K562 (cell line): ENCODE results near the gene TMBIM4. TPM values are rescaled to one million over a fixed set of nuclear protein-coding genes. Genes with fewer than 3 reads are reported as not detected.

Experiments
- BCOR ChIP-seq: fragments of 450-650 bp; IDR thresholded peaks from 2 replicates; pipeline ENCODE4 v1.6.1; 2016
- CBX2 ChIP-seq: fragments of 200-600 bp; sonication (generic); IDR thresholded peaks from one replicate; pipeline ENCODE4 v1.6.1; 2012; ENCODE audit warnings: mild to moderate bottlenecking, low read length, inconsistent platforms; ENCODE audit not compliant: insufficient read depth, poor library complexity, severe bottlenecking
- CHD1 ChIP-seq: fragments of 200-600 bp; sonication (generic); IDR thresholded peaks from one replicate; pipeline ENCODE4 v1.6.1; 2012; ENCODE audit warnings: mild to moderate bottlenecking, moderate library complexity, low read length, inconsistent platforms
- CREB5 ChIP-seq: fragments of 250-450 bp; sonication (Bioruptor Pico); IDR thresholded peaks from 2 replicates; pipeline ENCODE4 v1.5.0; 2020; ENCODE audit warnings: mild to moderate bottlenecking
- DIDO1 ChIP-seq: fragments of 450-650 bp; IDR thresholded peaks from 2 replicates; pipeline ENCODE4 v1.6.1; 2016; ENCODE audit warnings: low read depth, missing biosample characterization, missing genetic modification characterization
- ID3 ChIP-seq, 2 experiments: fragments of 250-450 bp in 1 of 2; fragments of 450-650 bp in 1 of 2; sonication (Bioruptor Pico) in 1 of 2; IDR thresholded peaks; 2 replicates each; pipeline versions ENCODE4 v1.6.1 to v1.8.0; 2016 to 2021; ENCODE audit warnings: mild to moderate bottlenecking in 2 of 2, moderate library complexity in 2 of 2, missing compliant biosample characterization in 1 of 2, missing genetic modification characterization in 1 of 2
- MTA1 ChIP-seq: fragments of 450-650 bp; IDR thresholded peaks from 2 replicates; pipeline ENCODE4 v1.6.1; 2017; ENCODE audit warnings: borderline replicate concordance
- MYNN ChIP-seq, 2 experiments: sonication (generic); formaldehyde crosslinking in 1 of 2; IDR thresholded peaks; 2 replicates each; pipeline versions ENCODE4 v1.5.0 to v1.6.1; 2016 to 2020; ENCODE audit warnings: antibody characterized with exemption in 1 of 2, missing genetic modification reagents in 1 of 2
- NBN ChIP-seq: fragments of 450-650 bp; IDR thresholded peaks from 2 replicates; pipeline ENCODE4 v1.6.1; 2016; ENCODE audit warnings: low read depth, mild to moderate bottlenecking
- NCOR1 ChIP-seq: fragments of 450-650 bp; IDR thresholded peaks from 2 replicates; pipeline ENCODE4 v1.6.1; 2016; ENCODE audit warnings: mild to moderate bottlenecking, moderate library complexity
- SP2 ChIP-seq: IDR thresholded peaks from 2 replicates; pipeline ENCODE4 v1.6.1; 2011; ENCODE audit warnings: mild to moderate bottlenecking, low read depth, low read length, moderate library complexity; ENCODE audit not compliant: poor library complexity, severe bottlenecking; ENCODE audit errors: extremely low read depth
- STAG1 ChIP-seq: sonication (generic); formaldehyde crosslinking; IDR thresholded peaks from 2 replicates; pipeline ENCODE4 v1.5.0; 2020; ENCODE audit warnings: missing genetic modification reagents, borderline replicate concordance
- STAT6 ChIP-seq: sonication (generic); formaldehyde crosslinking; IDR thresholded peaks from 2 replicates; pipeline ENCODE4 v1.8.1; 2023; ENCODE audit warnings: mild to moderate bottlenecking, missing genetic modification reagents
- TAL1 ChIP-seq: fragments of 450-650 bp; IDR thresholded peaks from 2 replicates; pipeline ENCODE4 v1.6.1; 2016; ENCODE audit warnings: mild to moderate bottlenecking
- TCFL5 ChIP-seq: fragments of 250-450 bp; sonication (Bioruptor Pico); conservative IDR thresholded peaks from 2 replicates; pipeline ENCODE4 v1.6.1; 2021; ENCODE audit warnings: mild to moderate bottlenecking, moderate library complexity, matching md5 sums
- TRIM25 ChIP-seq: fragments of 450-650 bp; IDR thresholded peaks from 2 replicates; pipeline ENCODE4 v1.7.0; 2016; ENCODE audit warnings: borderline replicate concordance
- VEZF1 ChIP-seq: fragments of 200-800 bp; sonication (Bioruptor generic); IDR thresholded peaks from 2 replicates; pipeline ENCODE4 v1.6.1; 2017; ENCODE audit warnings: missing genetic modification characterization, missing compliant biosample characterization
- ZNF140 ChIP-seq: fragments of 250-450 bp; sonication (Bioruptor Pico); IDR thresholded peaks from 2 replicates; pipeline ENCODE4 v1.8.0; 2021; ENCODE audit warnings: moderate library complexity, mild to moderate bottlenecking, inconsistent platforms
- ZNF239 ChIP-seq: fragments of 250-450 bp; sonication (Bioruptor Pico); IDR thresholded peaks from 2 replicates; pipeline ENCODE4 v1.4.0; 2020; ENCODE audit warnings: mild to moderate bottlenecking
- ZNF644 ChIP-seq: fragments of 200-800 bp; sonication (Bioruptor generic); IDR thresholded peaks from 2 replicates; pipeline ENCODE4 v1.6.1; 2016; ENCODE audit warnings: low read depth, missing genetic modification characterization, missing compliant biosample characterization
- polyA plus RNA-seq, 8 experiments: library from polyadenylated mRNA; depleted of rRNA in 4 of 8; stranded (reverse) in 5 of 8; unstranded in 3 of 8; fragments of >200 nt; fragmentation: Nextera tagmentation in 2 of 8; fragmentation: Illumina TruSeq in 1 of 8; extraction: Ambion mirVana in 2 of 8; extraction: Trizol in 1 of 8; gene quantifications; 2 replicates each; pipeline versions ENCODE4 v1.2.1 to v1.2.3, GENCODE V29; 2011 to 2014; ENCODE audit warnings: inconsistent platforms in 1 of 8, missing spikeins in 1 of 8
- total RNA-seq, 7 experiments: library from RNA; depleted of rRNA in 6 of 7; stranded (reverse); fragments of >200 nt in 6 of 7; fragmentation: Illumina TruSeq in 2 of 7; extraction: Trizol in 2 of 7; gene quantifications; 2 replicates each; pipeline versions ENCODE4 v1.2.1 to v1.2.3, GENCODE V29; 2011 to 2021; ENCODE audit warnings: low replicate concordance in 1 of 7

The TMBIM4 gene
- total and polyA plus RNA-seq, 9 of the 15 experiments (the other 6 are each of a cell fraction or from before 2014, with no cell fraction given) = 18.6 to 272 (median 50.0) TPM

GRCh38 chr12:66164349-66164821 is 5.4 kb downstream of the TMBIM4 start (continued):
- TF ChIP-seq TCFL5 = 0 out of 2 replicates have a peak, but pooled peaks have one; percentile 49
- peak; percentile 78 for TF ChIP-seq ZNF239 (CRISPR knock-in tag)
- 0 out of 2 replicates have a peak, but pooled peaks have one; percentile 54 for TF ChIP-seq MTA1
- TF ChIP-seq SP2 = no peak
- peak; percentile 37; the same call in 1 of the 2 replicates for TF ChIP-seq BCOR
- peak; percentile 59; the same call in 1 of the 2 replicates for TF ChIP-seq NBN
- no peak for TF ChIP-seq CBX2
- peak; percentile 83 for TF ChIP-seq ZNF644 (tag)
- TF ChIP-seq ZNF140 (CRISPR knock-in tag) = peak; percentile 41; the same call in 1 of the 2 replicates
- TF ChIP-seq TAL1 = 0 out of 2 replicates have a peak, but pooled peaks have one; percentile 5
- TF ChIP-seq ID3 (CRISPR knock-in tag; IDR thresholded peaks at IDR 0.05) = no peak
- TF ChIP-seq ID3 (tag; IDR thresholded peaks at IDR 0.05) = peak; percentile 85; the same call in 1 of the 2 replicates
- no peak for TF ChIP-seq TRIM25
- TF ChIP-seq MYNN (IDR thresholded peaks at IDR 0.05) = no peak
- no peak for TF ChIP-seq MYNN (CRISPR knock-in tag; IDR thresholded peaks at IDR 0.05)
- 0 out of 2 replicates have a peak, but pooled peaks have one; percentile 43 for TF ChIP-seq CREB5 (CRISPR knock-in tag)
- TF ChIP-seq DIDO1 (tag) = no peak
- TF ChIP-seq VEZF1 = no peak
- no peak for TF ChIP-seq CHD1
- TF ChIP-seq STAG1 (CRISPR knock-in tag) = no peak
- peak; percentile 73 for TF ChIP-seq NCOR1
- no peak for TF ChIP-seq STAT6
